Activated gamma-delta T cell (primary cell): ENCODE results near the gene ITPR1.
A peak's percentile ranks its signal among the peaks of the same experiment; 100 is the strongest.

ENCODE experiments used
- DNase-seq: peaks from one replicate; lab custom pipeline; 2025; lab: John Stamatoyannopoulos, UW

The ITPR1 gene

GRCh38 chr3:4491855-4492207, 1.3 kb upstream of the ITPR1 start:
- no peak for DNase-seq

- peak; percentile 10 for DNase-seq
Observed at GRCh38 chr3:4492208-4493013, 737 bp upstream of the ITPR1 start.

- DNase-seq = no peak
Observed at GRCh38 chr3:4493941-4494894, 1.1 kb downstream of the ITPR1 start.

GRCh38 chr3:4494895-4495264, 1.7 kb downstream of the ITPR1 start:
- no peak for DNase-seq

GRCh38 chr3:4495294-4496086, 2.3 kb downstream of the ITPR1 start:
- DNase-seq = no peak

DNA sequence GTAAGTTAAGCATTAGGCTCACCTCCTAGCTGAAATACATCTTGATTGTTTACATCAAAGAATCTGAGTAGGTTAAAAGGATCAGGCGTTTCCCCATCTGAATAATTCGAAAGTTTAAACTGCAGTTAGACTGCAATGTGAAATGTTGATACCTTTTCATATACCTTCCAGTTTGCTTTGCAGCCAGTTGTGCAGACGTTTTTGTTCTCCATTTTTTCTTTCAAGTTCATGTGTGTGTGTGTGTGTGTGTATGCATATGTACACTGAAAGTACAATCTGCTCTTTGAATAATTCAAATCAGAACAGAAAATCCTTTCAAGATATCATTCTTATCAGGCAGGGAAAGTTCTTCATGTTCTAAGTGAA, 2.9 kb downstream of the ITPR1 start:
- no peak for DNase-seq

DNA sequence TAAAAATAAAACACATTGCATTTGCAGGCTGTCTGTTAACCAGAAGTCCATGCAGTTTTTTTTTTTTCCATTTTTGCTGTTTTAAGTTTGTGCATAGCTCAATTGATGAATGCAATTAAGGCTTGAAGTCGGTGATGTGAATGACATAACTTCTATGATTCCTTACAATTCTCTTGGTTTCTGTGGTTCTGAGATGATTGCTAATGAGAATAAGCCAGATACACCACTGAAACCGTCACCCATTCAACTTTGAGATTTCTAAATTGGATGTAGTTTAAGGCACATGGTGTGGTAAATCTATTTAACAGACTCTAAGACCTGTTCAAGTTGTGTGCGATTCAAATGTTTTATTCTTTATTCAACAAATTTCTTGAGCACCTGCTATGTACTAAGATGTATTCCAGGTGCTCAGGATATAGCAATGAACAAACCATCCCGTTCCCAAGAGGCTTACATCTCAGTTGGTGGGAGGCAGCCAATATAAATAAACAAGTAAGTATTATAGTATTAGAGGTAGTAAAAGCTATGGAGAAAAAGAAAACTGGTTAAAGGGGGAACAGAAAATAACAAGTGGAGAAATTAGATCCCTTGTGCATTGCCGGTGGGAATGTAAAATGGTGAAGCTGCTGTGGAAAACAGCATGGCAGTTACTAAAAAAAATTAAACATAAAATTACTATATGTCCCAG, 4.0 kb downstream of the ITPR1 start:
- no peak for DNase-seq

- no peak for DNase-seq
Observed at GRCh38 chr3:4497843-4498324, 4.7 kb downstream of the ITPR1 start.

DNA sequence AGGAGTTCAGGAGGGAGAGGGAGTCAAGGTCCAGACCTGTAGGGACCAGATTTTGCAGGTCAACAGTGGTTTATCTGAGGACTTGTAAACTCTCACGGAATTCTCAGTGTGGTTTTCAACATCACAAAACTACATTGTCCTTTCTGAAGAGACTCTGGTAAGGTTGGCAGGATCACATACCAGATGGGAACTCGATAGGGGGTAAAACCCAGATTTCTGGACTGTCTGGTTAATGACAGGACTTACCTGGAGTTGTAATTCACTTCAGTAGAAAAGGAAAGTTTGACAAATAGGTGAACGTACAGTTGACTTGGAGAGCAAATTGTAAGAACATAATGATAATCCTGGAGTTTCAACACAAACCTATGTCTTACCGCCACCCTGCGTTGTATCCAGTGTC, 5.3 kb downstream of the ITPR1 start:
- DNase-seq = no peak

DNA sequence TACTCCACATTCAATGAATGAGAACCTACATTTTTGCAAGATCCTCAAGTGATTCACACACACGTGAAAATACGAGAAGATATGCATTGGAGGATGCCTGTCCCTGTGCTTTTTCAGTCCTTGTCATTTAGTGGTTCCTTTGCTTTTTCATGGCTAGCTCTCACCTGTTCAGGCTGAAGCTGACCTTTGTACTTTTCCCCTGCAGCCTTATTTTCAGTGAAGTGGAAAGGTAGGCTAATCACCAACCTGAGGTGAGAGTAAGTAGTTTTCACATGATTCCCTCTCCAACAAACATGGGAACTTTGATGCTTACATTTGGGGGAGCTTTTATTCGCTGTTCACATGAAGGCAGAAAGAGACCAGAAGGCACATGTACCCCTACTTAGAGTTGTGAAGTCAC, 8.3 kb downstream of the ITPR1 start:
- no peak for DNase-seq

DNA sequence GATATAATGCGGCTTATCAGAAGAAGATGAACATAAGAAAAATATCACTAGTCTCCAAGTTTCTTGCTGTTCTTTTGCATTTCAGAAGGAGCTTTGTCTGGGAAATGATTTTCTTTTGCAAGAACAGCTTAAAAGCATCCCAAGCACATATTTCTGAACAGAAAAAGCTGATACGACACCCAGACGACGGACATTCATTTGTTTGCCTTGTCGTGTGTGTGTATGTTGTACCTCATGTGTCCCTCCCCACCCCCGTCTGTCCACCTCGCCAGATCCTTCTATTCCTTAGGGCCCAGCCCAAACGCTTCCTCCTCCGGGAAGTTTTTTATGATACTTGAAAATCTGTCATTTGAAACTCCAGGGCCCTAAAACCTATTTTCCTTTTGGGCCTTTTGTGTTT, 8.8 kb downstream of the ITPR1 start:
- no peak for DNase-seq

DNA sequence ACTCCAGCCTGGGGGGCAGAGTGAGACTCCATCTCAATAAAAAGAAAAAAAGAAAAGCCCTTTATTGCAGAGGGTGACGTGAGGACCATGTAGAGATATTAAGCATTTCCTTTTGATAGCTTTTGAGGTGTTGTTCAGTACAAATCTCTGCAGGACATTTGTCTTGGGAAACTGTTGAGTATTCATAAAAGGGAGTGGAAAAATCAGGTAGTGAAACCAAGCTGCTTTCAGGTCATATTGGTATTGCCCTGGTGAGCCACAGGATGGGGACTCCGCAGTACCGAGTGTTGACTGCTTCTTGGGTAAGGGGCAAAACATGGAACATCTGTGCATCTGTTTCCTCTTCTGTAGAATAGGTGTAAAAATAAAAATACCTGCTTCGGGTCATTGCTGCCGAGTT, 9.9 kb downstream of the ITPR1 start:
- no peak for DNase-seq

GRCh38 chr3:4504340-4505261, 11.5 kb downstream of the ITPR1 start:
- no peak for DNase-seq

DNA sequence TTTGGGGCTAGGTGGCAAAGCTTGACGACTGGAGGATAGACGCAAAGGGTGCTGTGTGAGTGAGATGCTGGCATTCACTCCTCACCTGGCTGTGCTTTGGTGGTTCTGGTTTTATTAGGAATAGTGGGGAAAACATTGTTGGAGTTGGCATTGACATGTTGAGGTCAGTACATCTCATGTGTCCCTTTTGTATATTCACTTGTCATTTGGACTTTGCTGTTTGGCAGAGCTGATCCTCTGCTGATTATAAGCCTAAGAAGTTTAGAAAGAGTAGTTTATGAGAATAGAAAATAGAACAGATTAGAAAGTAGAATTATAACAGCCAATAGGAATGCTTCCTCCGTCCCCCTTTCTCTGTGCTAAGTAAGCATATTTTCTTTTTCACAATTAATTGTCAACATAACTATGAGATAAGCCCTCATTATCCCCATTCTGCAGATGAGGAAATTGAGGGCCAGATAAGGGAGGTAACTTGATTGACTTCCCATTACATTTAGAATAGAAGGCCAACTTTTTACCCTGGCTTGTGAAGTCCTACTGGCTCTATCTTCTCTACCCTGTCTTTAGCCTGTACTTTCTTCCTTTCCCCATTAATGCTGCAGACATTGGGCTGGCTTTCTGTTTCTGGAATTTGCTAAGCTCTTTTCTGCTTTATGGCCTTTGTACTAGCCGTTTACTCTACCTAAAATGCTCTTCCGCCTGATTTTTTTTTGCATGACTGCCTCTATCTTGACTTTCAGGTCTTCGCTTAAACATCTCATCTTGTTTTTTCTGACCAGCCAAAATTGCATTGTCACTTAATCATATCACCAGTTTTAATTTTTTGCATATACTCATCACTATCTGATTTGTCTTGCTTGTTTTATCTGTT, 12.8 kb downstream of the ITPR1 start:
- no peak for DNase-seq

GRCh38 chr3:4506559-4507023, 13.4 kb downstream of the ITPR1 start:
- no peak for DNase-seq

- DNase-seq = no peak
Observed at GRCh38 chr3:4507024-4507596, 14.0 kb downstream of the ITPR1 start.

DNA sequence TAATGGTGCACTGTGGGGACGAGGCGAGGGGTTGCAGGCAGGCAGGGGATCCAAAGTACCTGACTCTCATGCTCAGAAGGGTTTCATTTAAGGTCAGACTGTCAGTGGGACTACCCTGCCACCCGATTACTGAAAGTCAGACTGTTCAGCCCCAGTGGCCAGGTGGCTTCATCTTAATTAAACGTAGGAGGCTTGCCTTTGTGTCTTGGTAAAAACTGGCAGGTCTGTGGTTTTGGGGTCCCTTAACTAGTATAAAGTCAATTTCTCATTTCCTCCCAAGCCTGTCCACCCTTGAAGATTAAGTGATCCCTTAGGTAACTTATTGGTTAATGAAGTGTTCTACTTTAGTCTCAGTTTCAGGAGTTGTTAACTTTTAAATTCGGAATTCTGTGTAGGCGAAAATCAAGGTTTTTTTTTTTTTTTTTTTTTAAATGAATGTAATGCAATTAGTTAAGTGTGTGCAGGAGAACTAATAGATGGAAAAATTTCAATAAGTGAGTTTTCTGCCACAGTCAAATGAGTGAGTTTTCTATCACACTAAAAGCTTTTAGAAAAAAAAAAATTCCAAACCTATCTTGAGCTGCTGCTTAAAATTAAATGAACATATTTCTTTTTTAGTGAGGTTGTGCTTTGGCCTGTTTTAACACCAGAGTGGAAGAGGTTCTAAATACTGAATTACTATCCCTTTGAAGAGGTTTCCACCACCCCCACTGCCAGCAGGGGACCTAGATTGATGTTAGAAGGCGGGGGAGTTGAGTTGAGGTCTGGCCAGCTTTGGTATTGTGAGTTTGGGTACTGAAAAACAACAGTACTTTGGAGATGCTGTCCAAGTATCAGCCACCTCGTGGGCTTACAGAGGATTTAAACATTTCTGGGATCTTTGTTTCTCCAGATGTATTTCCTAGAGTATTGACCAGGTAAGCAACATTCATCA, 15.2 kb downstream of the ITPR1 start:
- no peak for DNase-seq

- no peak for DNase-seq
Observed at GRCh38 chr3:4509043-4509442, 15.9 kb downstream of the ITPR1 start.
